AG08395 (cell line): Measurements from ENCODE around the gene BEST1.
"Not testable (repeated sequence)": the region's sequence is repeated elsewhere in the genome, so short reads cannot be mapped to it uniquely, and the experiment has no call there.

Source experiments
- DNase-seq: peaks from one replicate; pipeline ENCODE4 v3.0.0; 2012; ENCODE audit warnings: mixed read lengths, low spot score

BEST1 gene

GRCh38 chr11:61949169-61950034 lies 749 bp upstream of the BEST1 start:
- DNase-seq = peak; percentile 94

GRCh38 chr11:61951484-61952135 lies 1.5 kb downstream of the BEST1 start:
- no peak for DNase-seq

- no peak for DNase-seq
Measured at GRCh38 chr11:61952882-61953281, 2.7 kb downstream of the BEST1 start.

GRCh38 chr11:61953632-61954031 lies 3.5 kb downstream of the BEST1 start:
- DNase-seq = not testable (repeated sequence)

- DNase-seq = peak; percentile 18
Measured at GRCh38 chr11:61954106-61954850, 4.1 kb downstream of the BEST1 start.

GRCh38 chr11:61954851-61955421 lies 4.8 kb downstream of the BEST1 start:
- DNase-seq = peak; percentile 84

- DNase-seq = no peak
Measured at GRCh38 chr11:61955422-61956135, 5.4 kb downstream of the BEST1 start.

- no peak for DNase-seq
Measured at GRCh38 chr11:61956191-61957020, 6.3 kb downstream of the BEST1 start.

- DNase-seq = no peak
Measured at GRCh38 chr11:61957021-61957770, 7.0 kb downstream of the BEST1 start.

GRCh38 chr11:61958590-61958989 lies 8.4 kb downstream of the BEST1 start:
- DNase-seq = no peak

GRCh38 chr11:61959114-61959513 lies 9.0 kb downstream of the BEST1 start:
- DNase-seq = no peak

- DNase-seq = no peak
Measured at GRCh38 chr11:61959678-61960077, 9.5 kb downstream of the BEST1 start.

- DNase-seq = no peak
Measured at GRCh38 chr11:61960532-61960931, 10.4 kb downstream of the BEST1 start.

- DNase-seq = peak; percentile 52
Measured at GRCh38 chr11:61961570-61962212, 11.5 kb downstream of the BEST1 start.

- no peak for DNase-seq
Measured at GRCh38 chr11:61962213-61963015, 12.3 kb downstream of the BEST1 start.

GRCh38 chr11:61963016-61963281 lies 12.8 kb downstream of the BEST1 start:
- DNase-seq = peak; percentile 48

GRCh38 chr11:61963282-61964057 lies 13.3 kb downstream of the BEST1 start:
- peak; percentile 18 for DNase-seq

- DNase-seq = no peak
Measured at GRCh38 chr11:61964058-61964665, 14.0 kb downstream of the BEST1 start.
